SK-N-SH treated with all-trans-retinoic acid at 6 μM for 48 hours (cell line): ENCODE measurements around the gene WDR48.

Experiments used
- ATAC-seq: fragments of 200-7000 bp; cut with Tn5 transposase; 3 replicates; pipeline ENCODE4 v1.9.1; 2020; ENCODE audit warnings: mild to moderate bottlenecking, moderate library complexity
- ARNTL ChIP-seq: fragments of 450-650 bp; formaldehyde crosslinking; IDR thresholded peaks from 2 replicates; pipeline ENCODE4 v1.5.0; 2020; ENCODE audit warnings: low read depth, mild to moderate bottlenecking, moderate library complexity, borderline replicate concordance
- BACH2 ChIP-seq: fragments of 250-450 bp; sonication (Bioruptor Pico); IDR thresholded peaks from 2 replicates; pipeline ENCODE4 v1.9.0; 2021; ENCODE audit warnings: mild to moderate bottlenecking, borderline replicate concordance
- ESRRG ChIP-seq: fragments of 250-450 bp; sonication (Bioruptor Pico); IDR thresholded peaks from 2 replicates; pipeline ENCODE4 v1.6.1; 2021; ENCODE audit warnings: mild to moderate bottlenecking
- GLIS3 ChIP-seq: fragments of 250-450 bp; sonication (Bioruptor Pico); IDR thresholded peaks from 2 replicates; pipeline ENCODE4 v1.5.0; 2020; ENCODE audit warnings: mild to moderate bottlenecking, moderate library complexity
- ISL1 ChIP-seq: fragments of 250-450 bp; sonication (Bioruptor Pico); IDR thresholded peaks from 2 replicates; pipeline ENCODE4 v2.1.2; 2022; ENCODE audit warnings: mild to moderate bottlenecking, moderate library complexity
- OSR1 ChIP-seq: fragments of 250-450 bp; sonication (Bioruptor Pico); IDR thresholded peaks from 2 replicates; pipeline ENCODE4 v1.8.0; 2022; ENCODE audit warnings: moderate library complexity, mild to moderate bottlenecking, inconsistent platforms
- PATZ1 ChIP-seq: fragments of 250-450 bp; sonication (Bioruptor Pico); IDR thresholded peaks from 2 replicates; pipeline ENCODE4 v1.8.0; 2020; ENCODE audit warnings: mild to moderate bottlenecking, moderate library complexity, borderline replicate concordance
- PPARA ChIP-seq: fragments of 250-450 bp; sonication (Bioruptor Pico); IDR thresholded peaks from 2 replicates; pipeline ENCODE4 v1.5.0; 2020; ENCODE audit warnings: mild to moderate bottlenecking, borderline replicate concordance
- RARB ChIP-seq: fragments of 250-450 bp; sonication (Bioruptor Pico); IDR thresholded peaks from 2 replicates; pipeline ENCODE4 v1.8.0; 2021; ENCODE audit warnings: mild to moderate bottlenecking, moderate library complexity
- SNAI2 ChIP-seq: fragments of 250-450 bp; sonication (Bioruptor Pico); IDR thresholded peaks from 2 replicates; pipeline ENCODE4 v1.5.0; 2020; ENCODE audit warnings: mild to moderate bottlenecking, moderate library complexity
- TCF4 ChIP-seq: fragments of 250-450 bp; sonication (Bioruptor Pico); IDR thresholded peaks from 2 replicates; pipeline ENCODE4 v1.8.0; 2021; ENCODE audit warnings: mild to moderate bottlenecking, moderate library complexity, borderline replicate concordance
- TOX ChIP-seq: fragments of 250-450 bp; sonication (Bioruptor Pico); IDR thresholded peaks from 2 replicates; pipeline ENCODE4 v1.8.0; 2021; ENCODE audit warnings: mild to moderate bottlenecking, moderate library complexity, borderline replicate concordance
- TSHZ2 ChIP-seq: fragments of 250-450 bp; sonication (Bioruptor Pico); IDR thresholded peaks from 2 replicates; pipeline ENCODE4 v1.5.0; 2020; ENCODE audit warnings: mild to moderate bottlenecking, moderate library complexity
- ZC3H10 ChIP-seq: fragments of 250-450 bp; sonication (Bioruptor Pico); IDR thresholded peaks from 2 replicates; pipeline ENCODE4 v1.5.1; 2021; ENCODE audit warnings: mild to moderate bottlenecking, moderate library complexity
- ZFP3 ChIP-seq: fragments of 250-450 bp; sonication (Bioruptor Pico); IDR thresholded peaks from 2 replicates; pipeline ENCODE4 v1.5.0; 2020; ENCODE audit warnings: mild to moderate bottlenecking, moderate library complexity
- ZFP30 ChIP-seq: fragments of 450-650 bp; formaldehyde crosslinking; IDR thresholded peaks from 2 replicates; pipeline ENCODE4 v1.5.0; 2022; ENCODE audit warnings: mild to moderate bottlenecking, moderate library complexity
- ZNF565 ChIP-seq: fragments of 450-650 bp; formaldehyde crosslinking; conservative IDR thresholded peaks from 2 replicates; pipeline ENCODE4 v1.5.0; 2020; ENCODE audit warnings: low read depth, mild to moderate bottlenecking, moderate library complexity
- ZNF70 ChIP-seq: fragments of 450-650 bp; formaldehyde crosslinking; IDR thresholded peaks from 2 replicates; pipeline ENCODE4 v1.5.0; 2020; ENCODE audit warnings: mild to moderate bottlenecking, moderate library complexity
- ZNF8 ChIP-seq: fragments of 450-650 bp; formaldehyde crosslinking; IDR thresholded peaks from 2 replicates; pipeline ENCODE4 v1.5.0; 2020; ENCODE audit warnings: mild to moderate bottlenecking, moderate library complexity
- TF ChIP-seq, protein P1 (sequence below): fragments of 250-450 bp; sonication (Bioruptor Pico); IDR thresholded peaks from 2 replicates; pipeline ENCODE4 v1.5.1; 2020; ENCODE audit warnings: low read depth, mild to moderate bottlenecking, moderate library complexity
- TF ChIP-seq, protein P2 (sequence below): fragments of 250-450 bp; sonication (Bioruptor Pico); IDR thresholded peaks from 2 replicates; pipeline ENCODE4 v1.5.1; 2021; ENCODE audit warnings: mild to moderate bottlenecking, moderate library complexity
- TF ChIP-seq, protein P3 (sequence below): fragments of 250-450 bp; sonication (Bioruptor Pico); IDR thresholded peaks from 2 replicates; pipeline ENCODE4 v1.8.0; 2021; ENCODE audit warnings: low read depth, mild to moderate bottlenecking, moderate library complexity, borderline replicate concordance

The WDR48 gene

DNA sequence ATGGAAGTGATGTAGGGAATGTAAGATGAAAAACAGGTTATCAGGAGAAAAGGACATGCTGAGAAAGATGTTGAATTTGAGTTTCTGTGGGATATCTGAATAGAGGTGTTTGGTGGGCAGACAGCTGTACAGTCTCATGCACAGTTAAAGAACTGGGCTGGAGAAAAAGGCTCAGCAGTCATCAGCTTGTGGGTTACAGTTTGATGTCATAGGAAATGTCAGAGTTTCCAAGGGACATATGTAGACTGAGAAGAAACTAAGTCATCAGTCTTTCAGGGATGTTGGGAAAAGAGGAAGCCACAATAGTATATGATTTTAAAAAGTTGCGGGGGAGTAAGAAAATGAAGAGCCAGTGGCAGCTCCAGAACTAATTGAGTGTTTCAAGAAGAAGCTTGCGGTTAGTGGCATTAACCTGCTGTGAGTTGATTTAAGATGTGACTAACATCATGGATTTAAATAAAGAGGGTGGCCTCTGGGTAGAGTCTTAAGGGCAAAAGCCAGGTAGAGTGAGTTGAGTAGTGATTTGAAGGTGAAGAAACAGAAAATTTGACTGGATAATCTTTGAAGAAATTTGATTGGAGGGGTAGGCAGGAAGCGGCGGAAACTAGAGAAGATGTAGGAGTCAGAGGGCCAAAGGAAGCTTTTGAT, 31.0 kb downstream of the WDR48 start:
- ATAC-seq = no peak
- TF ChIP-seq SNAI2 (CRISPR knock-in tag) (no peak), TOX (no peak), PPARA (CRISPR knock-in tag) (no peak), ZNF8 (no peak), PATZ1 (CRISPR knock-in tag) (no peak), ESRRG (CRISPR knock-in tag) (no peak), RARB (no peak), ZFP3 (CRISPR knock-in tag) (no peak), TCF4 (CRISPR knock-in tag) (no peak), ARNTL (no peak), ZC3H10 (CRISPR knock-in tag) (no peak)
- TF ChIP-seq, protein P1, sequence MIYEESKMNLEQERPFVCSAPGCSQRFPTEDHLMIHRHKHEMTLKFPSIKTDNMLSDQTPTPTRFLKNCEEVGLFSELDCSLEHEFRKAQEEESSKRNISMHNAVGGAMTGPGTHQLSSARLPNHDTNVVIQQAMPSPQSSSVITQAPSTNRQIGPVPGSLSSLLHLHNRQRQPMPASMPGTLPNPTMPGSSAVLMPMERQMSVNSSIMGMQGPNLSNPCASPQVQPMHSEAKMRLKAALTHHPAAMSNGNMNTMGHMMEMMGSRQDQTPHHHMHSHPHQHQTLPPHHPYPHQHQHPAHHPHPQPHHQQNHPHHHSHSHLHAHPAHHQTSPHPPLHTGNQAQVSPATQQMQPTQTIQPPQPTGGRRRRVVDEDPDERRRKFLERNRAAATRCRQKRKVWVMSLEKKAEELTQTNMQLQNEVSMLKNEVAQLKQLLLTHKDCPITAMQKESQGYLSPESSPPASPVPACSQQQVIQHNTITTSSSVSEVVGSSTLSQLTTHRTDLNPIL (CRISPR knock-in tag) = no peak

DNA sequence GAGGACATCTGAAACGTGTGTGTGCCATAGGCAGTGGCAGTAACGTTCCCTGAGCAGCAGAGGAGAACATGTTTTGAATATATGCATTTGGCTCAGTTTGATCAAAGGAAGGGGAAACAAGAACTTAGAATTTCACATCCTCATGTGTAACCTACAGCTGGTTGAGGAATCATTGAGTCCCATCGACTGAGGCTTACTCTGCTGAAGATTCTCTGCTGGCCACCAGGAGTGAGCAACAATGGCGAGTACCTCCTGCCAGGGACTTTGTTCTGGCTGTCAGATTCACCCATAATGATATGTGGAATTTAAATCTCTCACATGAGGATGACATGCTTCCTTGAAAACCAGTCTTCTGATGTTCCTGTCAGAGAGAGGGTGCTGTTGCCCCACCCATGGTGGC, 34.3 kb downstream of the WDR48 start:
- TF ChIP-seq ZNF565 (CRISPR knock-in tag) = no peak
- no peak for TF ChIP-seq ISL1 (CRISPR knock-in tag)
- no peak for TF ChIP-seq TSHZ2 (CRISPR knock-in tag)
- no peak for TF ChIP-seq TOX
- TF ChIP-seq BACH2 (CRISPR knock-in tag) = no peak
- no peak for TF ChIP-seq OSR1 (CRISPR knock-in tag)
- TF ChIP-seq PATZ1 (CRISPR knock-in tag) = no peak
- no peak for ATAC-seq

GRCh38 chr3:39088456-39088855, 36.6 kb downstream of the WDR48 start:
- no peak for ATAC-seq
- TF ChIP-seq ARNTL (no peak), RARB (no peak), ZFP30 (no peak), ISL1 (CRISPR knock-in tag) (no peak), GLIS3 (no peak), ZNF70 (no peak), ZC3H10 (CRISPR knock-in tag) (no peak), PPARA (CRISPR knock-in tag) (no peak), ZNF8 (no peak), SNAI2 (CRISPR knock-in tag) (no peak), ZNF565 (CRISPR knock-in tag) (no peak), TOX (no peak), OSR1 (CRISPR knock-in tag) (no peak), ZFP3 (CRISPR knock-in tag) (no peak), PATZ1 (CRISPR knock-in tag) (no peak), BACH2 (CRISPR knock-in tag) (no peak)
- TF ChIP-seq, protein P2, sequence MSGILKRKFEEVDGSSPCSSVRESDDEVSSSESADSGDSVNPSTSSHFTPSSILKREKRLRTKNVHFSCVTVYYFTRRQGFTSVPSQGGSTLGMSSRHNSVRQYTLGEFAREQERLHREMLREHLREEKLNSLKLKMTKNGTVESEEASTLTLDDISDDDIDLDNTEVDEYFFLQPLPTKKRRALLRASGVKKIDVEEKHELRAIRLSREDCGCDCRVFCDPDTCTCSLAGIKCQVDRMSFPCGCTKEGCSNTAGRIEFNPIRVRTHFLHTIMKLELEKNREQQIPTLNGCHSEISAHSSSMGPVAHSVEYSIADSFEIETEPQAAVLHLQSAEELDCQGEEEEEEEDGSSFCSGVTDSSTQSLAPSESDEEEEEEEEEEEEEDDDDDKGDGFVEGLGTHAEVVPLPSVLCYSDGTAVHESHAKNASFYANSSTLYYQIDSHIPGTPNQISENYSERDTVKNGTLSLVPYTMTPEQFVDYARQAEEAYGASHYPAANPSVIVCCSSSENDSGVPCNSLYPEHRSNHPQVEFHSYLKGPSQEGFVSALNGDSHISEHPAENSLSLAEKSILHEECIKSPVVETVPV (CRISPR knock-in tag) = no peak
- TF ChIP-seq, protein P1 (CRISPR knock-in tag) = no peak
- TF ChIP-seq, protein P3, sequence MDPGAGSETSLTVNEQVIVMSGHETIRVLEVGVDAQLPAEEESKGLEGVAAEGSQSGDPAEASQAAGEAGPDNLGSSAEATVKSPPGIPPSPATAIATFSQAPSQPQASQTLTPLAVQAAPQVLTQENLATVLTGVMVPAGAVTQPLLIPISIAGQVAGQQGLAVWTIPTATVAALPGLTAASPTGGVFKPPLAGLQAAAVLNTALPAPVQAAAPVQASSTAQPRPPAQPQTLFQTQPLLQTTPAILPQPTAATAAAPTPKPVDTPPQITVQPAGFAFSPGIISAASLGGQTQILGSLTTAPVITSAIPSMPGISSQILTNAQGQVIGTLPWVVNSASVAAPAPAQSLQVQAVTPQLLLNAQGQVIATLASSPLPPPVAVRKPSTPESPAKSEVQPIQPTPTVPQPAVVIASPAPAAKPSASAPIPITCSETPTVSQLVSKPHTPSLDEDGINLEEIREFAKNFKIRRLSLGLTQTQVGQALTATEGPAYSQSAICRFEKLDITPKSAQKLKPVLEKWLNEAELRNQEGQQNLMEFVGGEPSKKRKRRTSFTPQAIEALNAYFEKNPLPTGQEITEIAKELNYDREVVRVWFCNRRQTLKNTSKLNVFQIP = no peak
